ENCODE results near the gene PPEF1.
"Not testable (repeated sequence)": the region's sequence is repeated elsewhere in the genome, so short reads cannot be mapped to it uniquely, and the experiment has no call there.

Gene PPEF1

DNA sequence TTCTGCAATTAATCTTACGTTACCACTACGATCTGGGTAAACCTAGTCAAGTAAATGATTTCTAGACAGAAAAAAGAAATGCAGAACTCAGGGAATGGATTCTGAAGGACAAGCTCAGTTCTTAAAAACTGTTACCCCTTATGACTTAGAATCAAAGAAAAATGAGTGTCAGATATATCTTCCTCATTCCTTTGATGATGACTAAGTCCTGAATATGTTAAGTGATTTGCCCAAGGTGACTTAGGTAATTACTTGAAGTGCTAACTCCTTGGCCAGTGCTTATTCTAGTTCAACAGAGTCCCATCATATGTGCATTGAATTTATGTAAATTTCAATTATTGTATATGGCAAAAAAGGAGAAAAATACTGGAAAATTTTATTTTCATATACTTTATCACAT lies 92.5 kb downstream of the PPEF1 start:
- DNase-seq: no peak

- DNase-seq: no peak
These were observed 102.2 kb downstream of the PPEF1 start for GRCh38 chrX:18809641-18810040.

- no peak for DNase-seq
These were observed 103.0 kb downstream of the PPEF1 start for GRCh38 chrX:18810416-18810815.

DNA sequence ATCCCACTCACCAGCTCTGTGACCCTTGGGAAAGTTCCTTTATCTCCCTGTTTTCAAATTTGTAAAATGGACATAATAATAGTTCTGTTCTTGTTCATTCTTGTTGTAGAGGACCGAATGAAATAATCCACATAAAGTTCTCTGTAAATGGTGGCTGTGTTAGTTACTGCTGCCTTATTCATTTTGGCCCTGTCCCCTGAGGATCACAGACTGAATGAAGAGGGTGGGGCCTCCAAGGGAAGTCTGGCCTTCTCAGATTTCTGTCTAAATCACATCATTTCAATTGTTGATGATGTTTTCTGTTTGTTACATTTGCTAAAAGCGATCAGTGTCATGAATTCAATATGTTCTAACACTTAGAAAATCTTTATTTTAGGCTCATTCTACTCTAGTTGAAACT lies 117.9 kb downstream of the PPEF1 start:
- no peak for DNase-seq

DNA sequence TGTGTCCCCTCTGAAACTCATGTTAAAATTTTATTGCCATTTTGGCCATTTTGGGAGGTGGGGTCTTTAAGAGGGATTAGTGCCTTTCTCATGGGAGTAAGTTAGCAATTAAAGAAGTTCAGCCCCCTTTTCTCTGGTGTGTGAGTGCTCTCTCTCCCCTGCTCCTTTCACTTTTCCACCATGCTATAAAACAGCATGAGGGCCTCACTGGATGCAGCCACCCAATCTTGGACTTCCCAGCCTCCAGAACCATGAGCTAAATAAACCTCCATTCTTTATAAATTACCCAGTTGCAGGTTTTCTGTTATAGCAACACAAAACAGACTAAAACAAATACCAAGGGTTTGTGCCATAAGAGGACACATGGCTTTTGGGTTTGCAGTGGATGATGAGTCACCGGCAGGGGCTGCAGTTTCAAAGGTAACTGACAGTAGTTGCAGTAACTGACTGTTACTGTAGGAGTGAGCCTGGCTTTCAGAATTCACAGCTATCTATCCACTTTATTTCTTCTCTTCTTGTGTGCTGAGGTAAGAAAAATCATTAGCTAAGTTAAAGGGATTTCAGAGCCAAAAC lies 121.5 kb downstream of the PPEF1 start:
- DNase-seq: no peak

GRCh38 chrX:18833071-18833731 lies 125.8 kb downstream of the PPEF1 start:
- DNase-seq: no peak

DNA sequence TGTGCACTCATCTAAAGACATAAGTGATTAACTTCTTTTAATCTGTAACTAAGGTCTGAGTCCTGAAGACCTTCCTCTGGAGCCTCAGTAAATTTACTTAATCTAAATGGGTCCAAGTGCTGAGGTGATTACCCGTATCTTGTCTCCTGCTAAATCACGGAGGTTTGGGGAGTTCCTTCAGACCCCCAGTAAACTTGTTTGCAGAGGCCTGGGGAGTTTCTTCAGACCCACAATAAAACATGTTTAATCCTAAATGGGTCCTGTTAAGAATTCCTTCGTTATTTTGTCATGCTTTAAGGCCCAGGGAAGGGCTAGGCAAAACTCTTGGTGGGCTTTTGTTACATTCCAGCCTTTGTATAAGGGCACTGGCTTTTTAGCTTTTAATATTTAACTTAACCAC lies 140.5 kb downstream of the PPEF1 start:
- DNase-seq: not testable (repeated sequence)

- no peak for DNase-seq
These were observed 148.6 kb downstream of the PPEF1 start for GRCh38 chrX:18855919-18856644.

DNA sequence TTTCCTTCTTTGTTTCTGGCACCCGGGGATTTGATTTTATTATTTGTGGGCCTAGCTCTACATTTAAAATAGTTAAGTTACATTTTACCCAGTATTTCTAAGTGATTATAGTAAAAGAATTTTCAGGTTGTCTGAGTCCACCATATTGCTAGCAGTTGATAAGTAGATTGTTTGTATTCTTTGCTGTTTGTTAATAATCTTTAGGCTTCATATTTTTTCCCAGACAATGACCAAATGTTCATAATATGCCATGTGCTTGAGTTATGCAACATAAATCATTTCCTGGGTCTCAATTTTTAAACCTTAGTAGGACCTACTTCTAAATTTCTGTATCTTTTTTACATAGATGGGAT lies 149.2 kb downstream of the PPEF1 start:
- DNase-seq: no peak

DNA sequence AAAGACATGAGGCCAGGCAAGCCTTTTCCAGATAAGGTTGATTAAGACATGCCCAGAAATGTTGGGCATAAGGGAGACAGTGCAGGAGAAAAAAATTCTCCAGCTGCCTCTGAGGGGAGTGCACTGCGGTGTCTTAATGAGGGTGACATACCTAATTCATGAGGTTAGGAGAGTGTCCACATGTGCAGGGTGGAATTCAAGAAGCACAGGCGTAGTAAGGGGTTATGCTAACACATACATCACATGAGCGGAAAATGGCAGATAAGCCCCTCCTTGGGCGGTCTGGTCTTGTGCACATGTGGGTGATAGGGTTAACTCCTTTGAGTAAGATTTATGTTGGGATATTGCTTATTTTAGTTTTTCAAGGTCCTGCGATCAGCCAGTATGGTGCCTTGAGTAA lies 154.1 kb downstream of the PPEF1 start:
- no peak for DNase-seq

DNA sequence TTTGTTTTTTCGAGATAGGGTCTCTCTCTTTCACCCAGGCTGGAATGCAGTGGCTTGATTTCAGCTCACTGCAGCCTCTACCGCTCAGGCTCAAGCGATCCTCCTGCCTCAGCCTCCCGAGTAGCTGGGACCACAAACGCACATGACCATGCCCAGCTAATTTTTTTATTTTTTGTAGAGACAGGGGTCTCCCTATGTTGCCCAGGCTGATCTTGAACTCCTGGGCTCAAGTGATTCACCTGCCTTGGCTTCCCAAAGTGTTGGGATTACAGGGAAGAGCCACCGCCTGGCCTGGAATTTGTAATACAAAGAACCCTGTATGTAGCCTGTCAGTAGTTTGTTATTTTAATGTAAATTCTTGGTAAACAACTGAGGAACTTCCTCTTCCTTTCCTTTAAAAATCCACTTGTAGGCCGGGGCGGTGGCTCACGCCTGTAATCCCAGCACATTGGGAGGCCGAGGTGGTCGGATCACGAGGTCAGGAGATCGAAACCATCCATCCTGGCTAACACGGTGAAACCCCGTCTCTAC lies 157.0 kb downstream of the PPEF1 start:
- DNase-seq: no peak

DNA sequence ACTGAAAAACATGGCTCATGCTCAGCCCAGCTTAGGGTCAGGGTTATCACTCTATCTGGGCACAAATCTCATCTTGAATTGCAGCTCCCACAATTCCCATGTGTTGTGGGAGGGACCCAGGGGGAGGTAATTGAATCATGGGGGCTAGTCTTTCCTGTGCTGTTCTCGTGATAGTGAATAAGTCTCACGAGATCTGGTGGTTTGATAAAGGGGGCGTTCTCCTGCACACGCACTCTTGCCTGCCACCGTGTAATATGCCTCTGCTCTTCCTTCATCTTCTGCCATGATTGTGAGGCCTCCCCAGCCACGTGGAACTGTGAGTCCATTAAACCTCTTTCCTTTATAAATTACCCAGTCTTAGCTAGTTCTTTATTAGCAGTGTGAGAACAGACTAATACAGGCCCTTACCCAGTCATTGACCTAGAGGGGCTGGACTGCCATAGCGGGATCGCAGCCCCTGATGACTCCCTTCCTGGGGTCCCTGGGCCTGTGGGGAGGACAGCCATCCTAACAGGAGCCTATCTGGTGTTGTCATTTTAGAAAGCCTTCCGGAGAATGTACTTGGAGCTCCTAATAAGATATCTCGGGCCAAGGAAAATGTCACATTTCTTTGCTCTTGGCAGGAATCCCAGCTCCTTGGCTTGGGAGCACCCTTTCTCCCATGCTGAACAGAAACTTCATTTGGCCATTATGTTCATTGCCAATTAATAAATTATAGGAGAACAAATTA lies 163.9 kb downstream of the PPEF1 start:
- no peak for DNase-seq

DNA sequence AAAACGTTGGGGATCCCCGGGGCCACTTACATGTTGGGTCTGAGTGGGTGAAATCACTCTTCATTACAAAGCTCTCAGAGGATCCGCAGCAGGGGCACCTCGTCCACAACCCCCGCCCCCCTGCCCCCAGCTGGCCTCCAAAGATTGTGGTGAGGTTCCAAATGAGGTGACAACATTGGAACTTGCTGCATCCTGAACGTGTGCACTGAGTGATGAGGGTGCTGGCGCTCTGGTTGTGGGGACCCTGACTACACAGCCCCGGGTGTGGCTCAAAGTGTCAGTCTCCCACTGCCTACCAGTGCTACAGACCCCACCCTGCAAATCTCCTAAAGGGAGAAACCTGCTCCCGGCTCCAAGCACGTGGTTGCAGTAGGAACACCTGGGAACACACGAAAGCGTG lies 164.5 kb downstream of the PPEF1 start:
- no peak for DNase-seq

GRCh38 chrX:18872621-18873020 lies 165.2 kb downstream of the PPEF1 start:
- DNase-seq: no peak

- DNase-seq: no peak
These were observed 165.8 kb downstream of the PPEF1 start for GRCh38 chrX:18873189-18873791.

GRCh38 chrX:18873836-18874235 lies 166.4 kb downstream of the PPEF1 start:
- no peak for DNase-seq

GRCh38 chrX:18874560-18875255 lies 167.3 kb downstream of the PPEF1 start:
- no peak for DNase-seq

- no peak for DNase-seq
These were observed 167.9 kb downstream of the PPEF1 start for GRCh38 chrX:18875256-18875878.

DNA sequence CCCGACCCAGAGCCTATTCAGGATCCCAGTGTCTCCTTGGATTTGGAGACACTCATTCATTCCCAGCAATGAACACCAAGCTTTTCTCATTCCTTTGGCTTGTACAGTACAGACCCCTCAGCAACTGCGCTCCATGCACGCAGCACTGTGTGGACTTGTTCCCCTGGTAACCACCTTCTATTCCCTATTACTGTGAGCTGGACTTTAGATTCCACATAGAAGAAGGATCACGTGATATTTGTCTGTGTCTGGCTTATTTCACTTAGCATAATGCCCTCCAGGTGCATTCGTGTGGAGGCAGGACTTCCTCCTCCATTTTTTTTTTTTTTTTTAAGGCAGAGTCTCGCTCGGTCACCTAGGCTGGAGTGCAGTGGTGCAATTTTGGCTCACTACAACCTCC lies 170.0 kb downstream of the PPEF1 start:
- no peak for DNase-seq
